Body of pancreas (tissue), 4 donors: ENCODE measurements around the gene GLT6D1. TPM values are rescaled to one million over a fixed set of nuclear protein-coding genes. Genes with fewer than 3 reads are reported as not detected.

ENCODE experiments used
- ATAC-seq: fragments of 150-250 bp; one replicate; pipeline ENCODE4 v1.9.1; 2016
- DNase-seq, 4 donors: peaks; one replicate each; pipeline ENCODE4 v3.0.0-alpha.2; 2019
- H3K27ac ChIP-seq, 4 donors: fragments of 200-600 bp; sonication (generic); 1 replicate in 3 of 4; 2 replicates in 1 of 4; pipeline versions ENCODE4 v1.5.1 to v1.6.1; 2016 to 2019; ENCODE audit warnings: mild to moderate bottlenecking in 1 of 4, mixed read lengths in 1 of 4, moderate library complexity in 1 of 4
- H3K27me3 ChIP-seq, 2 donors: fragments of 200-600 bp; sonication (generic); one replicate each; pipeline ENCODE4 v1.6.0; 2016; ENCODE audit warnings: mild to moderate bottlenecking in 1 of 2
- H3K36me3 ChIP-seq, 2 donors: fragments of 200-600 bp; sonication (generic); replicated peaks in 1 of 2; 2 replicates each; pipeline ENCODE4 v1.5.1; 2016; ENCODE audit warnings: low read depth in 2 of 2; ENCODE audit not compliant: insufficient read depth in 1 of 2
- H3K4me1 ChIP-seq: fragments of 200-600 bp; sonication (generic); one replicate; pipeline ENCODE4 v1.6.0; 2016
- H3K4me3 ChIP-seq, 2 donors: fragments of 200-600 bp; sonication (generic); 1 replicate in 1 of 2; 2 replicates in 1 of 2; pipeline ENCODE4 v1.5.1; 2016 to 2019
- H3K9me3 ChIP-seq, 3 donors: fragments of 200-600 bp; sonication (generic); 1 replicate in 2 of 3; 2 replicates in 1 of 3; pipeline ENCODE4 v1.5.1; 2016
- POLR2A ChIP-seq, 3 donors: fragments of 450-650 bp; IDR thresholded peaks; one replicate each; pipeline ENCODE4 v1.6.1; 2016; ENCODE audit warnings: antibody characterized with exemption in 3 of 3, mild to moderate bottlenecking in 2 of 3
- whole genome bisulfite sequencing, 2 donors: methylation state at CpG; one replicate each; pipeline ENCODE4 v1.1.5; 2017; 5-methylcytosine and 5-hydroxymethylcytosine counted together
- intact Hi-C: fragments of 100-400 bp; cut with DNase I; formaldehyde crosslinking; loops from one replicate; pipeline ENCODE4 v1.15.1; 2023
- total RNA-seq, 2 donors: library from RNA; depleted of rRNA; stranded (reverse); fragments of >200 nt; gene quantifications; one replicate each; pipeline ENCODE4 v1.1.0, GENCODE V29; 2016
- TF ChIP-seq, protein P1 (sequence below), 7 experiments: fragments of 450-650 bp in 4 of 7; fragments of 200-600 bp in 3 of 7; sonication (generic) in 3 of 7; IDR thresholded peaks; one replicate each; pipeline ENCODE4 v1.5.1; 2016 to 2019; ENCODE audit warnings: antibody characterized with exemption in 7 of 7

The GLT6D1 gene
- total RNA-seq, 2 donors from 2014 or later, result not detected

DNA sequence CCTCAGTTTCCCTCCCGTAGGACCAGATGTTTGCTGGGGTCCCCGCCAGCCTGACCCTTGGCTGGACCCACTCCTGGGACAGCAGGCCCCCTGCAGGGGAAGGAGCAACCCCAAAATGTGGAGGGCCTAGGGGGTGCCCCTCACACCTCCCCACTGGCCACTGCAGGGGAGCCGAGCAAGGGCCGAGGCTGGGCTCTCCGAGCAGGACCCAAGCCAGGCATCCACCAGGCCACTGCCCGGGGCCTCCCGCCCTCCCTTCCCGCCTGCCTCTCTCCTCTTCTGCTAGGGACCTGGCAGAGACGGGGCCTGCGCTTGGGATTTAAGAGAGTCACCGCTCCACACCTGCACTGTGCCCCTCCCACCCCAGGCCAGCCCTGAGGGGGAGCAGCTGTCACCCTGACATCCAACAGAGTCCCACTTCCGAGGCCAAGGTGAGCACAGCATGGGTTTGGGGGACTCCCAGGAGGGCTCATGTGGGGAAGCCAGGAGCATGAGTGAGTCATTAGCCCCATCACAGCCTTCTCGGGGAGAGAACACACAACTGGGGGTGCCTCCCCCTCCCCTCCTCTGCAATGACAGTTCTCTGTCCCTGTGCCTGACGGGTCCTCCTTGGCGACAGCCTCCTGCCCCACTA is 44.2 kb upstream of the GLT6D1 start:
- DNase-seq (no peak), ATAC-seq (no peak)
- intact Hi-C loops, result no loop called here
- TF ChIP-seq, protein P1, sequence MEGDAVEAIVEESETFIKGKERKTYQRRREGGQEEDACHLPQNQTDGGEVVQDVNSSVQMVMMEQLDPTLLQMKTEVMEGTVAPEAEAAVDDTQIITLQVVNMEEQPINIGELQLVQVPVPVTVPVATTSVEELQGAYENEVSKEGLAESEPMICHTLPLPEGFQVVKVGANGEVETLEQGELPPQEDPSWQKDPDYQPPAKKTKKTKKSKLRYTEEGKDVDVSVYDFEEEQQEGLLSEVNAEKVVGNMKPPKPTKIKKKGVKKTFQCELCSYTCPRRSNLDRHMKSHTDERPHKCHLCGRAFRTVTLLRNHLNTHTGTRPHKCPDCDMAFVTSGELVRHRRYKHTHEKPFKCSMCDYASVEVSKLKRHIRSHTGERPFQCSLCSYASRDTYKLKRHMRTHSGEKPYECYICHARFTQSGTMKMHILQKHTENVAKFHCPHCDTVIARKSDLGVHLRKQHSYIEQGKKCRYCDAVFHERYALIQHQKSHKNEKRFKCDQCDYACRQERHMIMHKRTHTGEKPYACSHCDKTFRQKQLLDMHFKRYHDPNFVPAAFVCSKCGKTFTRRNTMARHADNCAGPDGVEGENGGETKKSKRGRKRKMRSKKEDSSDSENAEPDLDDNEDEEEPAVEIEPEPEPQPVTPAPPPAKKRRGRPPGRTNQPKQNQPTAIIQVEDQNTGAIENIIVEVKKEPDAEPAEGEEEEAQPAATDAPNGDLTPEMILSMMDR (IDR thresholded peaks at IDR 0.05), result no peak
- TF ChIP-seq POLR2A (IDR thresholded peaks at IDR 0.05), result no peak
- Histone ChIP-seq H3K36me3 (no peaks in the 10 kb centered on the region), H3K27me3 (peaks cover 0 to 5% of the 10 kb centered on the region in 2 donors), H3K4me1 (no peaks in the 10 kb centered on the region), H3K4me3 (no peak overlapping the region), H3K9me3 (no peaks in the 10 kb centered on the region), H3K27ac (no peak overlapping the region)
- 25 to 50% methylated on average over 2 to 15 of the region's 15 CpGs for WGBS, 2 donors

DNA sequence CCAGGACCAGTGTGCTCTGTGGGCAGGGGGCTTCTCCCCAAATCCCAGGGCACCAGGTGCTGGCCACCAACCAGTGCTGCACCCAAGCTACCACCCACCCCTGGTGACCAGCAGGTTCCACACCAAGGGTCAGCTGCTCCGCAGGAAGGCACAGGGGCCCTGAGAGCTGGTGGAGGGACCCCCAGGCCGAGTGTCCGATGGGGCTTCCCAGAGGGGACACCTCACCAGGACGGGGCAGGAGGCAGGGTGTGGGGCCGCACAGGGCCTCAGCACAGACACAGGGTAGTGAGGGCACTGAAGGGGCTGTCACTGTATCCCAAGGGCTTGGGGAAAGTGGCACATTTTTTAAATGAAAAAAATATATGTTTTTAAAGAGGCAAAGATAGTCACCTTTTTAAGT is 41.8 kb upstream of the GLT6D1 start:
- Histone ChIP-seq H3K27ac (no peak overlapping the region), H3K4me1 (no peaks in the 10 kb centered on the region), H3K4me3 (no peak overlapping the region), H3K36me3 (no peaks in the 10 kb centered on the region), H3K9me3 (no peaks in the 10 kb centered on the region), H3K27me3 (peaks cover 0 to 5% of the 10 kb centered on the region in 2 donors)
- 74 to 80% methylated on average over 1 to 5 of the region's 5 CpGs for WGBS, 2 donors
- intact Hi-C loops, result no loop called here
- ATAC-seq (no peak), DNase-seq (no peak)
- no peak for TF ChIP-seq POLR2A (IDR thresholded peaks at IDR 0.05)
- TF ChIP-seq, protein P1 (IDR thresholded peaks at IDR 0.05), result no peak

DNA sequence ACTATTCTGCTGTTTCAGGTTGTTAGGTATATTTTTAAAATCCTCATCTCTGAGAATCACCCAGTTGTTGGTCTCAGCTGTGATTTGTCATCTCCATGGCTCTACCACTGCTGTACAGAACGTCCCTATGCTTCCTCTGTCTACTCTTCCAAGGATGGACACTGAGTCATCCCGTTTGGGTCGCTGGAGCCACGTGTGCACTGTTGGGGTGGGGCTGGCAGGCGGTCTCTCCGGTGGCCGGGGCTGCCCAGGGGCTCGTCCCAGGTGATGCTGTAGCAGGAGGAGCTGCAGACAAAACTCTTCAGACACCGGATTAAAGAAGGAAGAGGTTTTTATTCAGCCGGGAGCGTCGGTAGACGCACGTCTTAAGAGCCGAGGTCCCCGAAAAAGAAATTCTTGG is 40.7 kb upstream of the GLT6D1 start:
- TF ChIP-seq, protein P1 (IDR thresholded peaks at IDR 0.05), result no peak
- TF ChIP-seq POLR2A (IDR thresholded peaks at IDR 0.05), result no peak
- intact Hi-C loops, result no loop called here
- peaks cover 0 to 5% of the 10 kb centered on the region in 2 donors for H3K27me3 ChIP-seq
- H3K4me1 ChIP-seq, result no peaks in the 10 kb centered on the region
- no peaks in the 10 kb centered on the region for H3K36me3 ChIP-seq
- no peaks in the 10 kb centered on the region for H3K9me3 ChIP-seq
- WGBS, 2 donors, result 55 to 57% methylated on average over 16 of the region's 16 CpGs
- H3K4me3 ChIP-seq, result no peak overlapping the region
- ATAC-seq (no peak), DNase-seq (no peak)
- no peak overlapping the region for H3K27ac ChIP-seq

DNA sequence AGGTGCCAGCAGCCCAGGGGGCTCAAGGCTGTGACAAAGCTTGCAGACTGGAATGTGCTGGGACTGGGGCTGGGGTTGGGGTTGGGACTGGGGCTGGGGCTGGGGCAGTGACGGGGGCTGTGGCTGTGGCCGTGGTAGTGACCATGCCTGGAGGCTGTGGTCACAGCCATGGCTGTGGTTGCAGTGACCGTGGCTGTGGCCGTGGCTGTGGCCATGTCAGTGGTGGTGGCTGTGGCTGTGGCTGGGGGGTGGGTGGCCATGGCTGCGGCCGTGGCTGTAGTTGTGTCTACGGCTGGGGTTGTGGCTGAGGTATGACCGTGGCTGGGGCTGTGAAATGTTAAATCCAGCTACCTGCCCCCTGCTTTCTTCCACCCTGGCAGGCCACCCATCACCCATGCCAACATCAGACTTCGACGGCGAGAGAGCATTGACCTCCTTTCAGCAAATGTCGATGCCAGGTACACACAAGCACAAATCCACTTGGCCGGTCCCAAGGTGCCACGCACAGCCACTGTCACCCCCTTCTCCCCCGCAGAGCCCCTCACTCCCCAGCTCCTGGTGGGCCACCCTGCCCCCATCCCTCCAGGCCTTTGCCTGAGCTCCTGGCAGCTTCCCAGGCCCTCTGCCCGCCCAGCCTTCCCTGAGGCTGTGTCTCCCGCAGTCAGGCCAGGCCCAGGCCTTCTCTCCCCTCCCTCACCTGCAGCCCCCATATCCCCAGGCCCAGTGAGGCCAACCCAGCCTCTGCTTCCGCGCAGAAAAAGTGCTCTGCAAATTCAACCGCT is 39.1 kb upstream of the GLT6D1 start:
- H3K27me3 ChIP-seq, result peaks cover 0 to 5% of the 10 kb centered on the region in 2 donors
- no peak overlapping the region for H3K27ac ChIP-seq
- no peaks in the 10 kb centered on the region for H3K9me3 ChIP-seq
- intact Hi-C loops, result no loop called here
- 85 to 89% methylated on average over 10 to 14 of the region's 20 CpGs for WGBS, 2 donors
- no peaks in the 10 kb centered on the region for H3K36me3 ChIP-seq
- TF ChIP-seq POLR2A (IDR thresholded peaks at IDR 0.05), result no peak
- TF ChIP-seq, protein P1 (IDR thresholded peaks at IDR 0.05), result no peak
- H3K4me3 ChIP-seq, result no peak overlapping the region
- no peak for DNase-seq
- ATAC-seq, result no peak
- H3K4me1 ChIP-seq, result no peaks in the 10 kb centered on the region
